Endothelial cell of umbilical vein (primary cell): Measurements from ENCODE around the gene SLC39A13. TPM values are rescaled to one million over a fixed set of nuclear protein-coding genes. Genes with fewer than 3 reads are reported as not detected.

Experiments used
- BruUV-seq: library from RNA; stranded (reverse); fragments of 400-500 nt; replicated peaks from 2 replicates; lab custom pipeline; 2021; lab: Mats Ljungman, UMichigan
- CTCF ChIA-PET: fragments of 300-600, 350-600 bp; sonication (Branson Sonifier 250); formaldehyde crosslinking; loops from one replicate; lab custom pipeline; 2021; ENCODE audit warnings: antibody characterized with exemption, inconsistent platforms; lab: Charles Lee
- POLR2A ChIA-PET: fragments of 300-600, 350-600 bp; sonication (Branson Sonifier 250); formaldehyde crosslinking; loops from one replicate; lab custom pipeline; 2021; ENCODE audit warnings: antibody characterized with exemption, inconsistent platforms; lab: Charles Lee
- DNase-seq: peaks from one replicate; pipeline ENCODE4 v3.0.0-alpha.2; 2011; ENCODE audit warnings: low read depth, low spot score
- FAIRE-seq: peaks from 2 replicates; lab custom pipeline; 2011; peaks lifted over from hg19 to GRCh38; lab: Jason Lieb, UNC
- H2AFZ ChIP-seq: 2 replicates; pipeline ENCODE4 v1.6.0; 2012; ENCODE audit warnings: low read depth, low read length, control low read depth, inconsistent platforms
- H3K27ac ChIP-seq: 2 replicates; pipeline ENCODE4 v1.5.1; 2011; ENCODE audit warnings: low read depth, mild to moderate bottlenecking, control low read depth, low read length, moderate library complexity; ENCODE audit not compliant: insufficient read depth
- H3K27me3 ChIP-seq, 2 experiments: 2 replicates each; pipeline versions ENCODE4 v1.6.0 to v1.6.1; 2011; ENCODE audit warnings: low read length in 2 of 2, mixed read lengths in 1 of 2; ENCODE audit not compliant: control insufficient read depth in 2 of 2, insufficient read depth in 2 of 2
- H3K36me3 ChIP-seq, 2 experiments: 2 replicates in 1 of 2; 3 replicates in 1 of 2; pipeline ENCODE4 v1.5.1; 2011; ENCODE audit warnings: low read length in 2 of 2, mild to moderate bottlenecking in 1 of 2, moderate library complexity in 1 of 2; ENCODE audit not compliant: control insufficient read depth in 2 of 2, insufficient read depth in 2 of 2; ENCODE audit errors: extremely low read depth in 1 of 2
- H3K4me1 ChIP-seq: 3 replicates; pipeline ENCODE4 v1.5.1; 2011; ENCODE audit warnings: mild to moderate bottlenecking, low read length; ENCODE audit not compliant: control insufficient read depth, insufficient read depth; ENCODE audit errors: extremely low read depth
- H3K4me2 ChIP-seq: 2 replicates; pipeline ENCODE4 v1.6.1; 2011; ENCODE audit warnings: low read length, control low read depth, mixed read lengths; ENCODE audit not compliant: insufficient read depth
- H3K4me3 ChIP-seq, 3 experiments: fragments of 200-600 bp in 1 of 3; sonication (generic), shearing (Covaris generic) in 1 of 3; replicated peaks in 1 of 3; 2 replicates each; pipeline ENCODE4 v1.5.1; 2011 to 2016; ENCODE audit warnings: control low read depth in 3 of 3, low read length in 3 of 3, mild to moderate bottlenecking in 2 of 3, inconsistent platforms in 1 of 3, low read depth in 1 of 3, moderate library complexity in 1 of 3; ENCODE audit not compliant: insufficient read depth in 1 of 3
- H3K79me2 ChIP-seq: 2 replicates; pipeline ENCODE4 v1.6.0; 2012; ENCODE audit warnings: low read length, inconsistent platforms; ENCODE audit not compliant: control insufficient read depth, insufficient read depth
- H3K9ac ChIP-seq: replicated peaks from 2 replicates; pipeline ENCODE3; 2011; ENCODE audit warnings: low read length, control low read depth; ENCODE audit not compliant: insufficient read depth; ENCODE audit errors: extremely low read depth
- H3K9me1 ChIP-seq: replicated peaks from 3 replicates; pipeline ENCODE4 v1.6.0; 2011; ENCODE audit warnings: mild to moderate bottlenecking, low read length; ENCODE audit not compliant: control insufficient read depth, insufficient read depth; ENCODE audit errors: extremely low read depth
- H3K9me3 ChIP-seq: replicated peaks from 2 replicates; pipeline ENCODE4 v1.5.1; 2012; ENCODE audit warnings: low read length, inconsistent platforms; ENCODE audit not compliant: control insufficient read depth, insufficient read depth
- H4K20me1 ChIP-seq: replicated peaks from 2 replicates; pipeline ENCODE3; 2011; ENCODE audit warnings: mild to moderate bottlenecking, low read length; ENCODE audit not compliant: control insufficient read depth, insufficient read depth; ENCODE audit errors: extremely low read depth
- EZH2 ChIP-seq: IDR thresholded peaks from 2 replicates; pipeline ENCODE4 v1.6.1; 2012; ENCODE audit warnings: borderline replicate concordance, low read depth, mild to moderate bottlenecking, moderate library complexity, low read length, inconsistent platforms; ENCODE audit not compliant: severe bottlenecking
- FOS ChIP-seq: IDR thresholded peaks from 2 replicates; pipeline ENCODE4 v1.6.1; 2011; ENCODE audit warnings: mild to moderate bottlenecking, low read length, moderate library complexity, borderline replicate concordance; ENCODE audit not compliant: insufficient read depth
- GATA2 ChIP-seq: IDR thresholded peaks from 2 replicates; pipeline ENCODE4 v1.7.0; 2011; ENCODE audit warnings: low read depth, mild to moderate bottlenecking, moderate library complexity, mixed read lengths, low read length; ENCODE audit not compliant: insufficient read length, insufficient read depth
- JUN ChIP-seq: IDR thresholded peaks from 2 replicates; pipeline ENCODE4 v1.6.1; 2011; ENCODE audit warnings: borderline replicate concordance, low read depth; ENCODE audit not compliant: insufficient read length, insufficient read depth
- MYC ChIP-seq: IDR thresholded peaks from one replicate; pipeline ENCODE4 v1.6.1; 2011; ENCODE audit warnings: mild to moderate bottlenecking, low read depth, low read length
- POLR2A ChIP-seq: IDR thresholded peaks from 2 replicates; pipeline ENCODE4 v1.6.1; 2012; ENCODE audit warnings: low read depth, mild to moderate bottlenecking, control low read depth, low read length
- POLR2AphosphoS5 ChIP-seq: IDR thresholded peaks from 2 replicates; pipeline ENCODE4 v1.6.1; 2012; ENCODE audit warnings: low read depth, mild to moderate bottlenecking, control low read depth, low read length, moderate library complexity; ENCODE audit not compliant: insufficient read depth
- dilution Hi-C: fragments of 300-500 bp; cut with MboI; formaldehyde crosslinking; loops from one replicate; pipeline ENCODE4 v1.15.0; 2019; ENCODE audit warnings: low sequenced_read_pairs; ENCODE audit not compliant: extremely low pct_ligation_motif_present
- intact Hi-C: fragments of 100-400 bp; cut with micrococcal nuclease; formaldehyde crosslinking; loops from one replicate; pipeline ENCODE4 v1.10.0; 2022
- polyA plus RNA-seq, 4 experiments: library from polyadenylated mRNA; depleted of rRNA in 3 of 4; stranded (reverse) in 3 of 4; unstranded in 1 of 4; fragments of >200 nt; gene quantifications; 2 replicates each; pipeline versions ENCODE4 v1.2.1 to v1.2.3, GENCODE V29; 2011 to 2012; ENCODE audit warnings: missing spikeins in 1 of 4
- total RNA-seq: library from RNA; stranded (reverse); gene quantifications from 2 replicates; pipeline ENCODE4 v1.2.3, GENCODE V29; 2021
- TF ChIP-seq, protein P1 (sequence below): IDR thresholded peaks from 2 replicates; pipeline ENCODE4 v1.6.1; 2011; ENCODE audit not compliant: insufficient read depth, insufficient read length
- TF ChIP-seq, protein P2 (sequence below), 2 donors: IDR thresholded peaks; 1 replicate in 1 of 2; 2 replicates in 1 of 2; pipeline ENCODE4 v1.5.1; 2011; ENCODE audit warnings: low read length in 2 of 2, mild to moderate bottlenecking in 2 of 2, moderate library complexity in 2 of 2, control low read depth in 1 of 2, inconsistent platforms in 1 of 2, low read depth in 1 of 2; ENCODE audit not compliant: insufficient read depth in 1 of 2; ENCODE audit errors: extremely low read depth in 1 of 2

SLC39A13 gene
- total and polyA plus RNA-seq, 2 donors (not counting 3 experiments of a cell fraction or from before 2014, with no cell fraction given) = 91.9 to 94.3 TPM

DNA sequence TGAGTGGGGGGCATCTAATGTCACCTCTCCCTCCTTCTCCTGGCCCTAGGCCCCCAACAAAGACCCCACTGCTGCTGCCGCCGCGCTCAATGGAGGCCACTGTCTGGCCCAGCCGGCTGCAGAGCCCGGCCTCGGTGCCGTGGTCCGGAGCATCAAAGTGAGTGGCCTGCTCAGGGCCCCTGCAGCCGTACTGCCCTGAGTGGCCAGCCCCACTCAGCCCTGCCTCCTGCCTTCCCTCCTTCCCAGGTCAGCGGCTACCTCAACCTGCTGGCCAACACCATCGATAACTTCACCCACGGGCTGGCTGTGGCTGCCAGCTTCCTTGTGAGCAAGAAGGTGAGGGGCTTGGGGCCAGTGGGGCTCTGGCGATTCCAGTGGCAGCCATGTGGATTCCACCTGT lies 5.0 kb downstream of the SLC39A13 start:
- Histone ChIP-seq H3K27ac (no peak overlapping the region), H3K4me1 (peaks cover 35% of the 10 kb centered on the region), H3K9me3 (no peaks in the 10 kb centered on the region), H3K9ac (no peak overlapping the region), H3K79me2 (peaks cover 25% of the 10 kb centered on the region), H3K4me2 (no peak overlapping the region), H2AFZ (no peak overlapping the region), H3K27me3 (no peaks in the 10 kb centered on the region), H4K20me1 (no peaks in the 10 kb centered on the region), H3K4me3 (no peak overlapping the region), H3K36me3 (peaks cover 8 to 42% of the 10 kb centered on the region in 2 experiments), H3K9me1 (no peaks in the 10 kb centered on the region)
- intact Hi-C loops (loop anchor here (10.0 kb wide), 1 partner anchor 441 kb away; no protein-coding TSS in a partner anchor), dilution Hi-C loops (no loop called here)
- CTCF ChIA-PET = interaction anchor here (0.7 to 7.4 kb wide), 4 partner anchors 13 to 83 kb away, joined by 3 to 148 read pairs (median 11); partner anchors contain the start of gene PSMC3
- POLR2A ChIA-PET = no interaction called here
- DNase-seq = no peak
- FAIRE-seq = no peak
- TF ChIP-seq, protein P1, sequence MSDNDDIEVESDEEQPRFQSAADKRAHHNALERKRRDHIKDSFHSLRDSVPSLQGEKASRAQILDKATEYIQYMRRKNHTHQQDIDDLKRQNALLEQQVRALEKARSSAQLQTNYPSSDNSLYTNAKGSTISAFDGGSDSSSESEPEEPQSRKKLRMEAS = no peak
- TF ChIP-seq MYC (no peak), JUN (no peak), EZH2 (no peak), POLR2A (no peak), FOS (no peak), GATA2 (no peak), POLR2AphosphoS5 (no peak)
- TF ChIP-seq, protein P2, sequence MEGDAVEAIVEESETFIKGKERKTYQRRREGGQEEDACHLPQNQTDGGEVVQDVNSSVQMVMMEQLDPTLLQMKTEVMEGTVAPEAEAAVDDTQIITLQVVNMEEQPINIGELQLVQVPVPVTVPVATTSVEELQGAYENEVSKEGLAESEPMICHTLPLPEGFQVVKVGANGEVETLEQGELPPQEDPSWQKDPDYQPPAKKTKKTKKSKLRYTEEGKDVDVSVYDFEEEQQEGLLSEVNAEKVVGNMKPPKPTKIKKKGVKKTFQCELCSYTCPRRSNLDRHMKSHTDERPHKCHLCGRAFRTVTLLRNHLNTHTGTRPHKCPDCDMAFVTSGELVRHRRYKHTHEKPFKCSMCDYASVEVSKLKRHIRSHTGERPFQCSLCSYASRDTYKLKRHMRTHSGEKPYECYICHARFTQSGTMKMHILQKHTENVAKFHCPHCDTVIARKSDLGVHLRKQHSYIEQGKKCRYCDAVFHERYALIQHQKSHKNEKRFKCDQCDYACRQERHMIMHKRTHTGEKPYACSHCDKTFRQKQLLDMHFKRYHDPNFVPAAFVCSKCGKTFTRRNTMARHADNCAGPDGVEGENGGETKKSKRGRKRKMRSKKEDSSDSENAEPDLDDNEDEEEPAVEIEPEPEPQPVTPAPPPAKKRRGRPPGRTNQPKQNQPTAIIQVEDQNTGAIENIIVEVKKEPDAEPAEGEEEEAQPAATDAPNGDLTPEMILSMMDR (IDR thresholded peaks at IDR 0.05; ENCODE audit: extremely low read depth in 1 of 2, insufficient read depth in 1 of 2, low read depth in 1 of 2, low read length in 2 of 2) = no peak
- no TSS peak for BruUV-seq
